HepG2 (cell line): Measurements from ENCODE around the gene COL9A3. TPM values are rescaled to one million over a fixed set of nuclear protein-coding genes. Genes with fewer than 3 reads are reported as not detected.

Experiments used
- ATAC-seq: fragments of 200-7000 bp; cut with Tn5 transposase; 3 replicates; pipeline ENCODE4 v1.9.1; 2020; ENCODE audit warnings: mild to moderate bottlenecking, moderate library complexity
- BruUV-seq: library from RNA; stranded (reverse); fragments of 400-500 nt; replicated peaks from 2 replicates; lab custom pipeline; 2021; lab: Mats Ljungman, UMichigan
- CTCF ChIA-PET: fragments of 300-600 bp; formaldehyde crosslinking; extraction: SDS; loops from one replicate; lab custom pipeline; 2021; ENCODE audit warnings: low total read pairs, inconsistent platforms, low intra/inter-chr PET ratio; lab: Yijun Ruan, JAX
- POLR2A ChIA-PET: fragments of 350-600 bp; sonication (Branson Sonifier 250); formaldehyde crosslinking; loops from one replicate; lab custom pipeline; 2020; ENCODE audit warnings: antibody characterized with exemption, inconsistent platforms; lab: Yijun Ruan, JAX
- DNase-seq: peaks from one replicate; pipeline ENCODE4 v3.0.0-alpha.2; 2015; ENCODE audit warnings: low spot score
- FAIRE-seq: peaks from 3 replicates; lab custom pipeline; 2011; peaks lifted over from hg19 to GRCh38; lab: Jason Lieb, UNC
- H2AFZ ChIP-seq: one replicate; pipeline ENCODE4 v1.6.1; 2011; ENCODE audit warnings: low read length, inconsistent platforms
- H3K27ac ChIP-seq: fragments of 300-600 bp; 3 replicates; pipeline ENCODE4 v1.8.0; 2011; ENCODE audit warnings: mixed run types, mild to moderate bottlenecking, mixed read lengths, low read length, inconsistent platforms; ENCODE audit not compliant: insufficient read depth; ENCODE audit errors: extremely low read length
- H3K27me3 ChIP-seq, 2 experiments: fragments of 200-600 bp in 1 of 2; 2 replicates in 1 of 2; 3 replicates in 1 of 2; pipeline versions ENCODE4 v1.6.0 to v1.8.0; 2011; ENCODE audit warnings: low read length in 2 of 2, mild to moderate bottlenecking in 2 of 2, moderate library complexity in 2 of 2, inconsistent platforms in 1 of 2; ENCODE audit not compliant: insufficient read depth in 2 of 2, control insufficient read depth in 1 of 2
- H3K36me3 ChIP-seq, 2 experiments: fragments of 200-600 bp in 1 of 2; replicated peaks in 1 of 2; 2 replicates in 1 of 2; 3 replicates in 1 of 2; pipeline versions ENCODE4 v1.5.1 to v1.8.0; 2011; ENCODE audit warnings: low read length in 2 of 2, inconsistent platforms in 1 of 2; ENCODE audit not compliant: insufficient read depth in 2 of 2, control insufficient read depth in 1 of 2
- H3K4me1 ChIP-seq: 2 replicates; pipeline ENCODE4 v1.5.1; 2012; ENCODE audit warnings: low read length, inconsistent platforms; ENCODE audit not compliant: insufficient read depth
- H3K4me2 ChIP-seq: 2 replicates; pipeline ENCODE4 v1.6.0; 2011; ENCODE audit warnings: low read depth, low read length, inconsistent platforms
- H3K4me3 ChIP-seq, 3 experiments: fragments of 200-600 bp in 1 of 3; sonication (generic), shearing (Covaris generic) in 1 of 3; replicated peaks in 1 of 3; 2 replicates each; pipeline ENCODE4 v1.5.1; 2011 to 2016; ENCODE audit warnings: low read length in 3 of 3, inconsistent platforms in 2 of 3, low read depth in 2 of 3, mild to moderate bottlenecking in 2 of 3, control low read depth in 1 of 3, mixed read lengths in 1 of 3; ENCODE audit not compliant: insufficient read depth in 1 of 3
- H3K79me2 ChIP-seq: one replicate; pipeline ENCODE4 v1.6.1; 2011; ENCODE audit warnings: low read length, inconsistent platforms; ENCODE audit not compliant: insufficient read depth
- H3K9ac ChIP-seq: 2 replicates; pipeline ENCODE4 v1.6.0; 2011; ENCODE audit warnings: mild to moderate bottlenecking, low read depth, low read length, inconsistent platforms; ENCODE audit not compliant: insufficient read depth
- H3K9me3 ChIP-seq: 2 replicates; pipeline ENCODE4 v1.5.1; 2012; ENCODE audit warnings: mild to moderate bottlenecking, low read length
- H4K20me1 ChIP-seq: 2 replicates; pipeline ENCODE4 v1.6.0; 2011; ENCODE audit warnings: inconsistent platforms, mild to moderate bottlenecking, low read length, moderate library complexity; ENCODE audit not compliant: insufficient read depth
- ADNP ChIP-seq: sonication (generic); formaldehyde crosslinking; IDR thresholded peaks from 2 replicates; pipeline ENCODE4 v1.4.0; 2020; ENCODE audit warnings: missing genetic modification reagents
- FLYWCH1 ChIP-seq: sonication (generic); formaldehyde crosslinking; IDR thresholded peaks from 2 replicates; pipeline ENCODE4 v1.8.1; 2023; ENCODE audit warnings: mild to moderate bottlenecking, missing genetic modification reagents
- KLF13 ChIP-seq: sonication (generic); formaldehyde crosslinking; IDR thresholded peaks from 2 replicates; pipeline ENCODE4 v1.4.0; 2020; ENCODE audit warnings: mild to moderate bottlenecking, missing genetic modification reagents
- MEIS2 ChIP-seq: sonication (generic); formaldehyde crosslinking; IDR thresholded peaks from 2 replicates; pipeline ENCODE4 v1.9.0; 2021; ENCODE audit warnings: mild to moderate bottlenecking, missing genetic modification reagents
- TAF1 ChIP-seq: sonication (generic); formaldehyde crosslinking; IDR thresholded peaks from 2 replicates; pipeline ENCODE4 v1.4.0; 2020; ENCODE audit warnings: missing genetic modification reagents
- TBL1XR1 ChIP-seq: fragments of 150-350 bp; IDR thresholded peaks from 2 replicates; pipeline ENCODE4 v1.6.1; 2014; ENCODE audit warnings: borderline replicate concordance, low read length; ENCODE audit not compliant: partially characterized antibody
- YEATS2 ChIP-seq: sonication (generic); formaldehyde crosslinking; IDR thresholded peaks from 2 replicates; pipeline ENCODE4 v1.4.0; 2020; ENCODE audit warnings: missing genetic modification reagents, borderline replicate concordance
- ZNF235 ChIP-seq: sonication (generic); formaldehyde crosslinking; IDR thresholded peaks from 2 replicates; pipeline ENCODE4 v1.8.1; 2023; ENCODE audit warnings: mild to moderate bottlenecking, missing genetic modification reagents, borderline replicate concordance
- ZNF572 ChIP-seq: sonication (generic); formaldehyde crosslinking; IDR thresholded peaks from 2 replicates; pipeline ENCODE4 v1.5.1; 2020; ENCODE audit warnings: mild to moderate bottlenecking, missing genetic modification reagents
- ZNF614 ChIP-seq: IDR thresholded peaks from 2 replicates; pipeline ENCODE4 v1.6.1; 2018; ENCODE audit warnings: missing biosample characterization, missing genetic modification reagents, inconsistent platforms, borderline replicate concordance
- ZNF703 ChIP-seq: sonication (generic); formaldehyde crosslinking; IDR thresholded peaks from 2 replicates; pipeline ENCODE4 v1.5.1; 2020; ENCODE audit warnings: missing genetic modification reagents, mild to moderate bottlenecking, moderate library complexity, borderline replicate concordance
- ZSCAN9 ChIP-seq: IDR thresholded peaks from 2 replicates; pipeline ENCODE4 v1.6.1; 2016; ENCODE audit warnings: borderline replicate concordance
- WGBS: methylation state at CpG from one replicate; pipeline ENCODE4 v1.1.6; 2017; ENCODE audit warnings: low lambda C conversion rate; 5-methylcytosine and 5-hydroxymethylcytosine counted together
- in situ Hi-C: cut with HindIII; loops from 2 replicates; pipeline ENCODE4 v1.10.0; 2017; ENCODE audit warnings: low pct_unique_long_range_greater_than_20kb; ENCODE audit not compliant: extremely low pct_ligation_motif_present
- intact Hi-C: fragments of 100-400 bp; cut with micrococcal nuclease; formaldehyde crosslinking; loops from one replicate; pipeline ENCODE4 v1.10.0; 2022; ENCODE audit not compliant: unreplicated experiment
- polyA plus RNA-seq, 8 experiments: library from polyadenylated mRNA; depleted of rRNA in 3 of 8; stranded (reverse) in 7 of 8; unstranded in 1 of 8; fragments of >200 nt; fragmentation: Illumina TruSeq in 4 of 8; extraction: Trizol in 4 of 8; gene quantifications; 2 replicates each; pipeline versions ENCODE4 v1.2.1 to v1.2.3, GENCODE V29; 2011 to 2016; ENCODE audit warnings: low read depth in 4 of 8, missing spikeins in 1 of 8, mixed read lengths in 1 of 8; ENCODE audit not compliant: insufficient read depth in 1 of 8
- total RNA-seq, 5 experiments: library from RNA; depleted of rRNA; stranded (reverse); fragments of >200 nt; fragmentation: Illumina TruSeq; extraction: Trizol; gene quantifications; 2 replicates each; pipeline ENCODE4 v1.2.3, GENCODE V29; 2016; ENCODE audit warnings: low read depth in 1 of 5
- TF ChIP-seq, protein P1 (sequence below): sonication (generic); formaldehyde crosslinking; IDR thresholded peaks from 2 replicates; pipeline ENCODE4 v1.5.0; 2020; ENCODE audit warnings: missing genetic modification reagents
- TF ChIP-seq, protein P2 (sequence below): sonication (generic); formaldehyde crosslinking; IDR thresholded peaks from 2 replicates; pipeline ENCODE4 v1.4.0; 2020; ENCODE audit warnings: missing genetic modification reagents
- TF ChIP-seq, protein P3 (sequence below): sonication (generic); formaldehyde crosslinking; IDR thresholded peaks from 2 replicates; pipeline ENCODE4 v1.8.0; 2023; ENCODE audit warnings: mild to moderate bottlenecking, missing genetic modification reagents
- TF ChIP-seq, protein P4 (sequence below): sonication (generic); formaldehyde crosslinking; IDR thresholded peaks from 2 replicates; pipeline ENCODE4 v1.4.0; 2020; ENCODE audit warnings: missing genetic modification reagents, borderline replicate concordance

COL9A3 gene
- total and polyA plus RNA-seq, 2 of the 13 experiments (the other 11 are each of a cell fraction or from before 2014, with no cell fraction given) = 155 to 204 TPM

DNA sequence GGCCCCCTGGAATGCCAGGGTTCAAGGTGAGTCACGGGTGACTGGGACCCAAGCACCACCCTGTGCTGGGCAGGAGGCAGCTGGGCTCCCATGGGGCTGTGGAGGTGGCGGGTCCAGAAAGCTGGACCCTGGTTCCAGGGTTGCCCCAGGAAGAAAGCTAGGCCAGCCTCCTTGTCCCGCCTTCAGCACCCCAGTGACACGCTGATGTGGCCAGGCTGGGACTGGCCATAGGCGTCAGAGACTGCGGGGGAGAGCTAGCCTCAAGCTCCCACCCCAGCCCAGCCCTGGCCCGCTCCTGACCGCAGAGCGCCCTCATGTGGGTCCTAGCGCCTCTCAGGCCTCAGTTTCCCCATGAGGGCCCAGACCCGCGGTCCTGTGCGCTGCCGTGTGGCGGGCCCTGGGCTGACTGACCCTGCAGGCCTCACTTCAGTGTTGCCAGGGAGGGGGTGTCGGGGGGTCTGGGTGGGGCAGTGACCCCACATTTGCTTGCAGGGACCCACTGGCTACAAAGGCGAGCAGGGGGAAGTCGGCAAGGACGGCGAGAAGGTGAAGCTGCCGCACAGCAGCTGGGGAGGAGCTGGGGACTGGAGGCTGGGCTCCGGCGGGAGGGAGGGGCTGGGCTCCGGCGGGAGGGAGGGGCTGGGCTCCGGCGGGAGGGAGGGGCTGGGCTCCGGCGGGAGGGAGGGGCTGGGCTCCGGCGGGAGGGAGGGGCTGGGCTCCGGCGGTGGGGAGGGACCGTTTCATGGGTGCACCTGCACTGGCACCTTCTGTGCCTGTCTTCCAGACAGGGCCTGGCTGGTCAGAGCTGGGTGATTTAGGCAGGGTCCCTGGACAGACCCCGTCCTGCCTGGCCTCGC is 7.9 kb downstream of the COL9A3 start (continued):
- no peak; the same call in 1 of the 2 replicates for TF ChIP-seq ADNP (CRISPR knock-in tag)
- no peak for TF ChIP-seq ZNF235 (CRISPR knock-in tag)
- TF ChIP-seq, protein P1, sequence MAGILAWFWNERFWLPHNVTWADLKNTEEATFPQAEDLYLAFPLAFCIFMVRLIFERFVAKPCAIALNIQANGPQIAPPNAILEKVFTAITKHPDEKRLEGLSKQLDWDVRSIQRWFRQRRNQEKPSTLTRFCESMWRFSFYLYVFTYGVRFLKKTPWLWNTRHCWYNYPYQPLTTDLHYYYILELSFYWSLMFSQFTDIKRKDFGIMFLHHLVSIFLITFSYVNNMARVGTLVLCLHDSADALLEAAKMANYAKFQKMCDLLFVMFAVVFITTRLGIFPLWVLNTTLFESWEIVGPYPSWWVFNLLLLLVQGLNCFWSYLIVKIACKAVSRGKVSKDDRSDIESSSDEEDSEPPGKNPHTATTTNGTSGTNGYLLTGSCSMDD (CRISPR knock-in tag) = no peak
- TF ChIP-seq, protein P2, sequence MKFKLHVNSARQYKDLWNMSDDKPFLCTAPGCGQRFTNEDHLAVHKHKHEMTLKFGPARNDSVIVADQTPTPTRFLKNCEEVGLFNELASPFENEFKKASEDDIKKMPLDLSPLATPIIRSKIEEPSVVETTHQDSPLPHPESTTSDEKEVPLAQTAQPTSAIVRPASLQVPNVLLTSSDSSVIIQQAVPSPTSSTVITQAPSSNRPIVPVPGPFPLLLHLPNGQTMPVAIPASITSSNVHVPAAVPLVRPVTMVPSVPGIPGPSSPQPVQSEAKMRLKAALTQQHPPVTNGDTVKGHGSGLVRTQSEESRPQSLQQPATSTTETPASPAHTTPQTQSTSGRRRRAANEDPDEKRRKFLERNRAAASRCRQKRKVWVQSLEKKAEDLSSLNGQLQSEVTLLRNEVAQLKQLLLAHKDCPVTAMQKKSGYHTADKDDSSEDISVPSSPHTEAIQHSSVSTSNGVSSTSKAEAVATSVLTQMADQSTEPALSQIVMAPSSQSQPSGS (CRISPR knock-in tag) = no peak
- no peak for TF ChIP-seq TBL1XR1
- TF ChIP-seq TAF1 = peak; percentile 17; the same call in 1 of the 2 replicates

DNA sequence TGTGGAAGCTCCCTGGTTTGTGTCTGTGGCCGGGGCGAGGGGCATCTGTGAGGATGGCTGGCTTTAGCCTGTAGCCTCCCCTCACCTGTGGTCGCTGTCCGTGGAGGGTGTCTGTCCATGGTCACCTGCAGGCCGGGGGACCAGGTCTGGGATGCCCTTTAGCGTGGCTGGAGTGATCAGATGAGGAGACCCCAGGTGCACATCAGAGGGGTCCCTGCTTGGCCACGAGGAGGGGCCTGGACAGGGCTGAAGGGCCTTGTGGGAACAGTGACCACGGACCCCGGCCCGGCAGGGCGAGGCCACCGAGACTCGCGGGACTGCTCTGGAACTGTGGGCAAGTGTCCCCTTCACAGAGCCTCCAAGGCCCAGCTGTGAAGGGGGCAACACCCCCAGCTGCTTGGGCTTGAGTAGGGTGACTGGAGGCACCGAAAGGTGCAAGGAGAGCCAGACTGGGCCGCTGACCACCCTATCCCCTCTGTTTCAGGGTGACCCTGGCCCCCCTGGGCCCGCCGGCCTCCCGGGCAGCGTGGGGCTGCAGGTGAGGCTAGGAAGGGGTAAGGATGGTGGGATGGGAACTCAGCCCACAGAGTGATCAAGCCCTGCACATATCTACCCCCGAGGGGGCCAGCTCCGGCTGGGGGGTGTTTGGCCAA is 8.6 kb downstream of the COL9A3 start:
- WGBS = 90% methylated on average over 20 of the region's 22 CpGs
- FAIRE-seq = no peak
- no peaks in the 10 kb centered on the region; the same call in 1 of the 2 replicates for H4K20me1 ChIP-seq
- POLR2A ChIA-PET = interaction anchor here (1.0 to 2.0 kb wide), 9 partner anchors 8 to 129 kb away, joined by 3 to 13 read pairs (median 5); partner anchors contain the start of genes OGFR and TCFL5
- intact Hi-C loops = no loop called here
- H3K4me2 ChIP-seq = no peak overlapping the region
- BruUV-seq = no TSS peak
- in situ Hi-C loops = no loop called here
- no peaks in the 10 kb centered on the region for H3K27me3 ChIP-seq
- H2AFZ ChIP-seq = no peak overlapping the region
- H3K27ac ChIP-seq = no peak overlapping the region
- no peak overlapping the region; a peak in 1 of 6 replicates for H3K4me3 ChIP-seq
- H3K4me1 ChIP-seq = peaks cover 44% of the 10 kb centered on the region
- DNase-seq = no peak
- H3K9me3 ChIP-seq = no peaks in the 10 kb centered on the region
- CTCF ChIA-PET = no interaction called here
- peaks cover 6 to 9% of the 10 kb centered on the region in 2 experiments; a peak in 3 of 5 replicates for H3K36me3 ChIP-seq
- no peak overlapping the region for H3K9ac ChIP-seq
- no peaks in the 10 kb centered on the region for H3K79me2 ChIP-seq
- no peak; the same call in 1 of the 3 replicates for ATAC-seq
- 0 out of 2 replicates have a peak, but pooled peaks have one; percentile 19 for TF ChIP-seq ZNF572 (CRISPR knock-in tag)
- TF ChIP-seq KLF13 (CRISPR knock-in tag) = no peak
- no peak for TF ChIP-seq ZNF703
- TF ChIP-seq, protein P3, sequence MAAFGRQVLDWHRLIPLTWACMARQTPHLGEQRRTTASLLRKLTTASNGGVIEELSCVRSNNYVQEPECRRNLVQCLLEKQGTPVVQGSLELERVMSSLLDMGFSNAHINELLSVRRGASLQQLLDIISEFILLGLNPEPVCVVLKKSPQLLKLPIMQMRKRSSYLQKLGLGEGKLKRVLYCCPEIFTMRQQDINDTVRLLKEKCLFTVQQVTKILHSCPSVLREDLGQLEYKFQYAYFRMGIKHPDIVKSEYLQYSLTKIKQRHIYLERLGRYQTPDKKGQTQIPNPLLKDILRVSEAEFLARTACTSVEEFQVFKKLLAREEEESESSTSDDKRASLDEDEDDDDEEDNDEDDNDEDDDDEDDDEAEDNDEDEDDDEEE = no peak
- no peak for TF ChIP-seq MEIS2
- no peak for TF ChIP-seq ZSCAN9 (CRISPR knock-in tag)
- TF ChIP-seq YEATS2 (CRISPR knock-in tag) = no peak
- TF ChIP-seq, protein P4, sequence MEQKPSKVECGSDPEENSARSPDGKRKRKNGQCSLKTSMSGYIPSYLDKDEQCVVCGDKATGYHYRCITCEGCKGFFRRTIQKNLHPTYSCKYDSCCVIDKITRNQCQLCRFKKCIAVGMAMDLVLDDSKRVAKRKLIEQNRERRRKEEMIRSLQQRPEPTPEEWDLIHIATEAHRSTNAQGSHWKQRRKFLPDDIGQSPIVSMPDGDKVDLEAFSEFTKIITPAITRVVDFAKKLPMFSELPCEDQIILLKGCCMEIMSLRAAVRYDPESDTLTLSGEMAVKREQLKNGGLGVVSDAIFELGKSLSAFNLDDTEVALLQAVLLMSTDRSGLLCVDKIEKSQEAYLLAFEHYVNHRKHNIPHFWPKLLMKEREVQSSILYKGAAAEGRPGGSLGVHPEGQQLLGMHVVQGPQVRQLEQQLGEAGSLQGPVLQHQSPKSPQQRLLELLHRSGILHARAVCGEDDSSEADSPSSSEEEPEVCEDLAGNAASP (CRISPR knock-in tag) = no peak
- TF ChIP-seq TAF1 = no peak
- TF ChIP-seq ZNF614 (CRISPR knock-in tag) = no peak
- no peak for TF ChIP-seq FLYWCH1
